Vagina (tissue), 2 donors: ENCODE results near the gene PTPRN2.

Experiments
- POLR2A ChIP-seq, 2 donors: fragments of 450-650 bp; IDR thresholded peaks; one replicate each; pipeline ENCODE4 v1.6.1; 2017; ENCODE audit warnings: antibody characterized with exemption in 2 of 2, mild to moderate bottlenecking in 2 of 2, moderate library complexity in 2 of 2
- POLR2AphosphoS5 ChIP-seq, 2 donors: sonication (generic); formaldehyde crosslinking; IDR thresholded peaks; one replicate each; pipeline ENCODE4 v1.9.0; 2017; ENCODE audit warnings: antibody characterized with exemption in 2 of 2, mild to moderate bottlenecking in 2 of 2, low read depth in 1 of 2; ENCODE audit not compliant: insufficient read depth in 1 of 2
- TF ChIP-seq, protein P1 (sequence below), 3 experiments: fragments of 450-650 bp in 2 of 3; fragments of 200-600 bp in 1 of 3; sonication (generic) in 1 of 3; IDR thresholded peaks; one replicate each; pipeline ENCODE4 v1.5.1; 2017 to 2019; ENCODE audit warnings: antibody characterized with exemption in 3 of 3, mild to moderate bottlenecking in 2 of 3, moderate library complexity in 2 of 3

DNA sequence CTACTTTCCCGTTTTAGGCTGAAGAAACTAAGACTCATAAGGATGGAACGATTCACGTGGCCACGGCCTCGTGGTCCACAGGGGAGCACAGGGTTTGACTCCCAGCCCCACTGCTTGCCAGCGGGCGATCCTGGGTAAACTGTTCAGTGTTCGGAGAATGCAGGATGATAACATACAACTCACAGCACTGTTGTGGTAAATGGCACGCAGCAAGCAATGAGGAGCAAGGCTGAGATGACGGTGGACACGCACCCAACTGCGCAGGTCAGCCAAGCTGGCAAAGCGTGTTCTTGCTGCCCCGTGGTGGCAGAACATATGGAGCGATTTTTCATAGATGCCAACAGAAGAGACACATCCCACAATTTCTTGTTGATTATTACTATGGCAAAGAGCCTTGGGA is 978.1 kb downstream of the PTPRN2 start:
- TF ChIP-seq POLR2AphosphoS5 (IDR thresholded peaks at IDR 0.05; ENCODE audit: insufficient read depth in 1 of 2, low read depth in 1 of 2) (no peak), POLR2A (IDR thresholded peaks at IDR 0.05) (no peak)
- TF ChIP-seq, protein P1, sequence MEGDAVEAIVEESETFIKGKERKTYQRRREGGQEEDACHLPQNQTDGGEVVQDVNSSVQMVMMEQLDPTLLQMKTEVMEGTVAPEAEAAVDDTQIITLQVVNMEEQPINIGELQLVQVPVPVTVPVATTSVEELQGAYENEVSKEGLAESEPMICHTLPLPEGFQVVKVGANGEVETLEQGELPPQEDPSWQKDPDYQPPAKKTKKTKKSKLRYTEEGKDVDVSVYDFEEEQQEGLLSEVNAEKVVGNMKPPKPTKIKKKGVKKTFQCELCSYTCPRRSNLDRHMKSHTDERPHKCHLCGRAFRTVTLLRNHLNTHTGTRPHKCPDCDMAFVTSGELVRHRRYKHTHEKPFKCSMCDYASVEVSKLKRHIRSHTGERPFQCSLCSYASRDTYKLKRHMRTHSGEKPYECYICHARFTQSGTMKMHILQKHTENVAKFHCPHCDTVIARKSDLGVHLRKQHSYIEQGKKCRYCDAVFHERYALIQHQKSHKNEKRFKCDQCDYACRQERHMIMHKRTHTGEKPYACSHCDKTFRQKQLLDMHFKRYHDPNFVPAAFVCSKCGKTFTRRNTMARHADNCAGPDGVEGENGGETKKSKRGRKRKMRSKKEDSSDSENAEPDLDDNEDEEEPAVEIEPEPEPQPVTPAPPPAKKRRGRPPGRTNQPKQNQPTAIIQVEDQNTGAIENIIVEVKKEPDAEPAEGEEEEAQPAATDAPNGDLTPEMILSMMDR (IDR thresholded peaks at IDR 0.05): no peak
